NCI-H1694 treated with DMSO at 0.1 percent for 48 hours (cell line): ENCODE measurements around the gene MVK.

Experiments
- DNase-seq: peaks from one replicate; lab custom pipeline; 2025; lab: John Stamatoyannopoulos, UW

MVK gene

DNA sequence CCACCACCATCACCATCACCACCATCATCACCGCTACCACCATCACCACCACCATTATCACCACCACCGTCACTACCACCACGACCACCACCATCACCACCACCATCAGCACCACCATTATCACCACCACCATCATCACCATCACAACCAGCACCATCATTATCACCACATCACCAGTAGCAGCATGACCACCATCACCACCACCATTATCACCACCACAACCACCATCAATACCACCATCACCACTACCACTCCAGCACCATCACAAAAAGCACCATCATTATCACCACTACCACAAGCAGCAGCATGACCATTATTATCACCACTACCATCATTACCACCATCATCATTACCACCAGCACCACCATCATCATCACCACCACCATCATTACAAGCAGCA, 62.1 kb downstream of the MVK start:
- no peak for DNase-seq

- DNase-seq: peak; percentile 90
Observed at GRCh38 chr12:109637348-109637747, 63.8 kb downstream of the MVK start.

- DNase-seq: no peak
Observed at GRCh38 chr12:109637996-109638395, 64.4 kb downstream of the MVK start.

DNA sequence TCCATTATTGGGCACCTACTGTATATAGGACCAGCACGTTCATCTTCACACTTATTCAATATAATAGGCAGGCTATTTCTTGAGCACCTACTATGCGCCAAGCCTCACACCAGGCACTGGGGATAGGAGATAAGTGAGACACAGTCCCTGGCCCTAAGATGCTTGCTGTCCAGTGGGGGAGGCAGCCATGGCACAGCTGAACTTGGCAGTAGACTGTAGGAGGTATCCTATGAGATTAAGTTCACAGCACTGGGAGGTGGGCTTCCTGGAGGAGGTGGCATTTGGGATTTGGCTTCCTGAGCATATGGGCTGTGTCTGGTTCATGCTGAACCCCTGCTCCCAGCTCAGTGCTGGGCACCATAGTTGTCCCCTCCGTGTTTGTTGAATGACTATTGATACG, 65.1 kb downstream of the MVK start:
- DNase-seq: no peak

- DNase-seq: no peak
Observed at GRCh38 chr12:109639151-109639872, 65.7 kb downstream of the MVK start.

- no peak for DNase-seq
Observed at GRCh38 chr12:109640961-109641360, 67.4 kb downstream of the MVK start.

GRCh38 chr12:109641422-109641821, 67.8 kb downstream of the MVK start:
- no peak for DNase-seq

DNA sequence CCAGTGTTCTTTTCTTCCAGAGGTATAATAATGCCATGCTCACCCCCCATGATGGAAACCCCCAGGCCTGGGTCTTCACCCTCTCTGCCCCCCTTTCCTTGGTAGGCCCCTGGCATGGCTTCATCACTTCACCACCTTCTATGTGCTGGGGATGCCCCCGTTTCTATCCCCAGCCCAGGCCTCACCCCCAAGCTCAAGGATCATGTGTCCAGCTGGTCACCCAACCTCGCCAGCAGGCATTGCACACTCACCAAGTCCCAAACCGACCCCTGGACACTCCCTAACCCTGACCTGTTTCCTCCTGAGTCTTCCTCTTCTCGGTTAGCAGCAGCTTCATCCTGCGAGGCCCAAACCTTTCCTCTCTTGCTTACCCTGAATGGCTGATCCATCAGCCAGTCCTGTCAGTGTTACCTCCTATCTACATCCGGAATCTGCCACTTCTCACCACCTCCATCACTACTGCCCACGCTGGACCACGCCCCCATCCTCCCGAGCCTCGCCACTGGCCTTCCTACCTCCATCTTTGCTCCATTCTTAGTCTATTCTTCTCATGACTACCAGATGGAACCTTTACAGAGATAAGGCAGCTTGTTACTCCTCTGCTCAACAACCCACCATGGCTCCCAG, 69.0 kb downstream of the MVK start:
- DNase-seq: no peak

GRCh38 chr12:109645194-109645593, 71.6 kb downstream of the MVK start:
- no peak for DNase-seq

- DNase-seq: no peak
Observed at GRCh38 chr12:109645708-109646107, 72.1 kb downstream of the MVK start.
